Inflammatory macrophage treated with lipopolysaccharide for 4 hours (primary cell): ENCODE measurements around the gene GRID2.
A peak's percentile ranks its signal among the peaks of the same experiment; 100 is the strongest.

ENCODE experiments used
- DNase-seq: peaks from one replicate; pipeline ENCODE4 v3.0.0-alpha.2; 2020

The GRID2 gene

DNA sequence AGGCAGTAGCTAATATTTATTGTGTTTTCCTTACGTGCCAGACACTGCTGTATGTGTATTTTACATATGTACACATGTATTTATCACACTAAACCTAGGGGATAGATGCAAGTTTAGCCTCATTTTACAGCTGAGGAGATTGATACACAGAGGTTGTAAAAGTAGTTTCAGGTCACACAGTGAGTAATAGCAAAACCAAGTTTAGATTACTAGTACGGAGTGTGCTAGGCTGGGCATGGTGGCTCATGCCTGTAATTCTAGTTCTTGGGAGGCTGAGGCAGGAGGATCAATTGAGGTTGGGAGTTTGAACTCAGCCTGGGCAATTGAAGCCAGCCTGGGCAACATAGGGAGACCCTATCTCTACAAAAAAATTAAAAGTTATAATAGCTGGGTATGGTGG is 823.7 kb downstream of the GRID2 start:
- DNase-seq = no peak

DNA sequence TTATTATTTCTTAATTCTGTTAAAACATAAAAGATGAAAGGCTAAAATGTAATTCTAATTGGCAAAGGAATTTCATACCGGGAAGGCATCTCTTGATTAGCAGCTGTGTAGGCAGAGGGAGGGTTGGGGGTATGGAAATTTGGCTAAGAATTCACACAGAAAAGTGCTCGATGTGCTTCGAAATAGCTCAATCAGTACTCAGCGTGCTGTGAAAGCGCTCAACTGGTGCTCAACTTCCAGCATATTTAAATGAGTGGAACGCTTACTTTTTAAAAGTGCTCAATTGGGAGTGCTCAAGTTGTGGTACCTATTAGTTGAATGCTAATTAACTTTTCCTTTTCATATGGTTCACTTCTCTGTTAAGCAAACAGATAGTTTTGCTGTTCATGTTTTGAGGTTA is 828.9 kb downstream of the GRID2 start:
- DNase-seq = no peak

DNA sequence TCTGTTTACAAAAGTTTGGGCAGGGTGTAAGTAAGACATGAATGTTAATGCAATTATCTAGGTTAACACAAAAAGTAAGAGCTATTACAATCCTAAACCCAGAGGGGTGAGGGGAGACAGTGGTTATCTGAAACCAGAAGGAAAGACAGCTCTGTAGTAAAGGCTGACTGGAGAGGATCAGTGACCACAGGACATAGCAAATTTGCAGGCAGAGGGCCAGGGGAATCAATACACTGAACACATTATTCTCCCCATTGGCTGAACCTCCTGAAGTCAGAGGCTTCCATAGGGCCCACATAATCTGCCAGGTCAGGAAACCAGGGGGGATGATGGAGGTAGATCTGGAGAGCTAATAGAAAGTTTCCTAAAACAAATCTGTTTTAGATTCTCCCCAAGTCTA is 835.4 kb downstream of the GRID2 start:
- DNase-seq = no peak

DNA sequence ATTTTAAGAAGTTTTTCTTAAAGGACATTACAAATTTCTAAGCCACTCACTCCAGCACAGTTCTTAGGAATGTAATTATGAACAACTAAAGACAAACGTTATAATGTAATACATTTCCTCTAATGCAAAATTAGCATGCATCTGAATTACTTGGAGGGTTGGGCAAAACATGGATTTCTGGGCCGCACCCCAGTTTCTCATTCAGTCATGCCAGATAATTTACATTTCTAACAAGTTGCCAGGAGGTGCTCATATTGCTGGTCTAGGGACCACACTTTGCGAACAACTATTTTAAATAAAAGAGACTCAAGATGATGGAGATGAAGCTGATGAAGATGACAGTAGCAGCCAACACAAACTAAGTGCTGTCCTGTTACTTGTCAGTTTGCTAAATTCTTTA is 840.1 kb downstream of the GRID2 start:
- no peak for DNase-seq

DNA sequence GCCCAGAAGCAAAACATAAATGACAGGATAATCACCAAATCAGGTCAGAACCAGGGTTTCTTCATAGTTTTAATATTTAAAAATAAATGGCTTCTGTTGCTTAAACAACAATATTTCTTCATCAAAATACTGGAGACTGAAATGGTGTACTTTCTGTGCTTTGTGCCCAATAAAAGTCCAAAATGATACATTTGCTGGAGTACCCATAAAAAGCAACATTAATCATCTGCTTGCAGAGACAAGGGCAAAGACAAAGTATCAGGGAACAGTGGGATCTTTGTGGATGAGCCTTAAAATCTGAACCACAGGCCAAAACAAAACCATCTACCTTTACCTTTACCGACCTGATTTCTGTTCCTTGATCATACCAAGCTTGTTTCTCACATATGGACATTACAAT is 840.9 kb downstream of the GRID2 start:
- DNase-seq = no peak

DNA sequence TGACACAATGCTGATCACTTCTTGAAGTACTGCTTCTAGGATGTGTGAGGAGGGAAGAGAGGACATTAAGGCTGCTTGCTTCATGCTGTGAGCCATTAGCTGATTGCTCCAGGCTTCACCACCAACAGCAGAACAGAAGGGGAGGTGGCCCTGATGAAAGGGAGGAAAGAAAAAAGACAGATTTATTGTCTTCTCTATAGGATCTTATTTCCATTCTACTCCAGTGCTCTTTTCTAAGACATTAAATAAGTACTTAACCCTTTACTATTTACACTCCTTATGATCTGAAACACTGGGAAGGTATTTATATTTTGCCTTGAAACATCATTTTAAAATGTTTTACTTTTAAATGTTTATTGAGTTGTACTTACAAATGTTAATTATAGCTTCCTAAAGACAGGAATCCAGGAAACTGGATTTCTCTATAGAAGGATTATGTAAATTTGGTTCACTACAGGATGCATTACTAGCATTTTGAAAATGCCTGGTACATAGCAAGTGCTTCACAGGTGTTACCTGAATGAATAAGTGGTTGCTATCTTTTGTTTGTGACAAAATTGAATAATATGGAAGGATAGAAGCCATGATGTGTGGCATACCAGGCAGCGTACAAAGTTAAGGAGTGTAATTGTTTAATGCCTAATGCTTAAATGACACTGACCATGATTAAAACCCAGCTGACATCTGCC is 843.9 kb downstream of the GRID2 start:
- no peak for DNase-seq

DNA sequence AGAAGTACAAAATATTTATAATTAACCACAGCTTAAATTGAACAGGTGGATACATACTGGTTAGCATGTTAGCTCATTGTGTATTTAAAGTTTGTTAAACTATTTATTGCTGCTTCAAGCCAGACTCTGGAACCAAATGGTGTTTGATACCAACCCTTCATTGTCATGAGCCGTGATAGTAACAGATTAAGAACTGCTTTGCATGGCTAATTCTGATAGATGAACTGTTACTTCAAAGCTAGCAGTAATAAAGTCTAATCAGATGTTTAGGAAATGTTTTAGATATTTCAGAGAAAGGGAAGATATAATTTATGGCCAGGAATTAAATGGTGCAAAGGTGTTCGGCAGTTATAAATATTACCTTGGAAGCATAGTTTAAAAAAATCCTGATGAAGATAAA is 848.7 kb downstream of the GRID2 start:
- DNase-seq = no peak

DNA sequence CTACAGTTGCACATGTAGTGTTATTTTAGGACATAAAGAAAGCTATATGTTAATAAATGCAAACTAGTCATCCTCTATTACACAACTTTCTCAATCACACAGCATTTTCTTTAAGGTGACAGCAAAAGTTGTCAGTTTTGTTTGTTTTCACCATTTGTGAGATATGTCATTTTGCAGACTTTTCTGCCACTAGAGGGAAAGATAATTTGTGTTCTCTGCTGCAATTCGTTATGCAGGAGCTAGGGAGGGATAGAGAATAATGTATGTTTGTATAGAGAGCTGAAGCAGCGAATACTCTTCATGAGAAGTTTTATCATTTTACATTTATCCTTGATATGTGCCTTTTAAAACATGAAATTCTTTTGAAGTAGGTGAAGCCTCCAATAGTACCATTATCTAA is 854.2 kb downstream of the GRID2 start:
- DNase-seq = no peak

DNA sequence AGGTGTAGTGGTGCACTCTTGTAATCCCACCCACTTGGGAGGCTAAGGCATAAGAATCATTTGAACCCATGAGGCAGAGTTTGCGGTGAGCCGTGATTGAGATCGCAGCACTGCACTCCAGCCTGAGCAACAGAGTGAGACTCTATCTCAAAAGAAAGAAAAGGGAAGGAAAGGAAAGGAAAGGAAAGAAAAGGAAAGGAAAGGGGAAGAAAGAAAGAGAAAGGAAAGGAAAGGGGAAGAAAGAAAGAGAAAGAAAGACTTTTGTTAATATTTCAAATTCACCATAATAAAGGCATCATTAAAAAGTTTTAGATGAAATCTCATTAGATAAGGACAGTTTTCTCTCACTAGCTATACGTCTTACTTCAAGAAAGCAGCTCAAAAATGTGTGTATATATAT is 864.3 kb downstream of the GRID2 start:
- DNase-seq = no peak

DNA sequence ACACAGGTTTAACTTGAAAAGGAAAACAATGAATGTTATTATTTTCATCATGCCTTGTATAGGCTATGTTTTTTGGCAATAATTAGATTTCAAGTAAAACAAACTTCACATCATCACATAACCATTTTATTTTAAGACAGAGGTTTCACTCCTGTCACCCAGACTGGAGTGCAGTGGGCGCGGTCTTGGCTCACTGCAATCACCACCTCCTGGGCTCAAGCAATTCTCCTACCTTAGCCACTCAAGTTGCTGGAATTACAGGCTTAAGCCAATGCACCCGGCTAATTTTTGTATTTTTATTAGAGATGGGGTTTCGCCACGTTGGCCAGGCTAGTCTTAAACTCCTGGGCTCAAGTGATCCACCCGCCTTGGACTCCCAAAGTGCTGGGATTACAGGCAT is 866.2 kb downstream of the GRID2 start:
- no peak for DNase-seq

DNA sequence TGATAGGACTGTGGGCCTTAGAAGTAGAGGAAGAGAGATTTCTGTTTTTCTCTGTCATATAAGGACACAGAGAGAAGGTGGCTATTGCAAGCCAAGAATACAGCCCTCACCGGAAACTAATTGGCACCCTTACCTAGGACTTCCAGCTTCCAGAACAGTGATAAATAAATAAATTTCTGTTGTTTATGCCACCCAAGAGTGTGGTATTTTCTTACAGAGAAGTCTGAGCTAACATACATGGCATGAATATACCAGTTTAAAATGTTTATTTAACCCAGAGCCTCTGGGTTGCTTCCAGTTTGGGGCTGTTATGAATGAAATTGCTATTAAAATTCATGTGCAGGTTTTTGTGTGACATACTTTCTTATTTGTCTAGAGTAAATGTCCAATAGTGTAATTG is 870.8 kb downstream of the GRID2 start:
- no peak for DNase-seq

DNA sequence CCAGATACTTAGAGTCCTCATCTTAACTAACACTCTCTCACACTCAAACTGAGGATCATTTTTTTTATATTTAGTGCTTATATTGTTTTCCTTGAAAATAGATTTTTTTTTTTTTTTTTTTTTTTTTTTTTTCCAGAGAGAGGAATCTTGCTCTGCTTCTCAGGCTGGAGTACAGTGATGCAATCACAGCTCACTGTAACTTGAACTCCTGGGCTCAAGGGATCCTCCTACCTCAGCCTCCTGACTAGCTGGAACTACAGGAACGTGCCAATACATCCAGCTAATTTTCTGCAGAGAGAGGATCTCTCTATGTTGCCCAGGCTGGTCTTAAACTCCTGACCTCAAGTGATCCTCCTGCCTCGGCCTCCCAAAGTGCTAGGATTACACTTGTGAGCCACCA is 874.5 kb downstream of the GRID2 start:
- DNase-seq = no peak

DNA sequence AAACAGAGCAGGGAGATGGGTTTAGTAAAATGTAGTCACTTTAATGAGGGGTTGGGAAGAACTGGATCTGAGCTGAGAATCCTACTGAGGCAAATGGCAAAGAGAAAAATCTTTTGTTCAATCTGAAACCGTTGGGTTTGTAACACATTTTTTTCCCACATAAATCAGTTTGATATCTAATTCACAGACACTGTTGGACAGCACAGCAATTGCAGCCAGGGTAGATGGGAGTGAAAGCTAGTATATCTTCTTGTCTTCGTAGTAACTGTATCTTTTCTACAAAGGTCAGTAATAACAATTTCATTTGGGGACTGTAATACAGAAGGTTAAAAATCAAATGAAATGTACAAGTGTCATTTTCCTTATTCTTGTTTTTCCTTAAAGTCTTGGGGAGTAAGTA is 875.3 kb downstream of the GRID2 start:
- DNase-seq = no peak

DNA sequence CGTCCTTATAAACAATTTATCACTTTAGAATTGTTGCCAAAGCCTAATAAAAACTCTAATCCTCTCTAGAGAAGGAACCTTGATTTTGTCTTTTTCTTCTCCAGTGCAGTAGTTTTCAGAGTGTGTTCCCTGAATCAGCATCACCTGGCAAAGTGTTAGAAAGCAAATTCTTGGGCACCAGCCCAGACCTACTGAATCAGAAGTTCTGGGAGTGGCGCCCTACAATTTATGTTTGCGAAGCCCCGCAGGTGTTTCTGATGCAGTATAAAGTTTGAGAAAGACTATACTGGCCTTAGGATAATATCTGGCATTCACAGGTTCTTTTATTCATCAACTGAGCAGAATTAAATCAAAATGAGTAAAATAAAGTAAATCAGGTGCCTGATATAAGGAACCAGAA is 879.0 kb downstream of the GRID2 start:
- no peak for DNase-seq

DNA sequence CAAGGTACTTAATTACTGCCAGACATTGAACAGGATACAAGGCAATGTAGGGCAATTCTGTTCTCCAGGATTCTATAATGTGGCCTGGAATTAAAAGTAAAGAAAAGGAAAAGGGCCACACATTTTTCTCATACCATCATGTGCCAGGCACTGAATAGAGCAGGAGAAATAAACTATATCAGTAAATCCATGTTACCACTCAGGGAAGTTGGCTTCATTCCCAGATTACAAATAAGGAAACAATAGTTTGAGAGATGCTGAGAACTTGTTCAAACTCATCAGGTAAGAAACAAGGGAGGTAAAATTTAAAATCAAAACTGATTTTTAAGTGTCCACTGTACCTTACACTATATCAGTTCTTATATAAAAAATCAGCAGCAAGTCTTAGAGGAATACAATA is 879.8 kb downstream of the GRID2 start:
- DNase-seq = no peak

DNA sequence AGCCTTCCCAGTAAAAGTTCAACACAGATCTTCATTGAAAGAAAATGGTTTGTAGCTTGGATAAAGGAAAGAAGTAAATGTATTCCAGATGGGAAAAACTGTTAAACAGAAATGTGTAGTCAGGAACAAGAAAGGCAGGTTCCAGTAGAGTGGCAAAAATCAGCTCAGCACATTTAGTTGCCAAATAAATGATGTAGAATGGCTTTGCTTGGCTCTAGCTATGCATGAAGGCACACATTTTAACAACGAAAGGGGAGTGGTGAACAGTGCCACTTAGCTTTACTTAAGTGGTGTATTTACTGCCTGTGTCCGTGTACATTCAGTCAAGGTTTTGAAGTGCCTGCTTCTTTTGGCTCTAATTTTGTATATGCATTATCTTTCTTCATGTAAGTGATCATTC is 880.3 kb downstream of the GRID2 start:
- no peak for DNase-seq

DNA sequence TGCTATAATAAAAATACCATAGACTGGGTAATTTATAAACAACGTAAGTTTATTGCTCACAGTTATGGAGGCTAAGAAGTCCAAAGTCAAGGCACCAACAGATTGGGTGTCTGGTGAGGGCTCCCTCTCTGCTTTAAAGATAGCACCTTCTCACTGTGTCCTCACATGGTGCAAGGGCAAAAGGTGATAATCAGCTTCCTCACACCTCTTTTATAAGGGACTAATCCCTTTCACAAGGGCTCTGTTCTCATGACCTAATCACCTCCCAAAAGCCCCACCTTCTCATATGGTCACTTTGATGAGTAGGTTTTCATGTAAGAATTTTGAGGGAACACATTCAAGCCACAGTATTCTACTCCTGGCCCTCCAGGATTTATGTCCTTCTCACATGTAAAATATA is 883.1 kb downstream of the GRID2 start:
- DNase-seq = no peak

DNA sequence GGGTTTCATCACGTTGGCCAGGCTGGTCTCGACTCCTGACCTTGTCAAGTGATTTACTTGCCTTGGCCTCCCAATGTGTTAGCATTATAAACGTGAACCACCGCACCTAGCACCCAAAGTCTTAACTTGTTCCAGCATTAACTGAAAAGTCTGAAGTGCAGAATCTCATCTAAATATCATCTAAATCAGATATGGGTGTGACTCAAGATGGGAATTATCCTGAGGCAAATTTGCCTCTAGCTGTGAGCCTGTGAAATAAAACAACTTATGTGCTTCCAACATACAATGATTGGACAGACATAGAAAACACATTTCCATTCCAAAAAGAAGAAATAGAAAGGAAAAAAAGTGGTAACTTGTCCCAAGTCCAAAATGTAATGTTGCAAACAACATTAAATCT is 883.7 kb downstream of the GRID2 start:
- no peak for DNase-seq

DNA sequence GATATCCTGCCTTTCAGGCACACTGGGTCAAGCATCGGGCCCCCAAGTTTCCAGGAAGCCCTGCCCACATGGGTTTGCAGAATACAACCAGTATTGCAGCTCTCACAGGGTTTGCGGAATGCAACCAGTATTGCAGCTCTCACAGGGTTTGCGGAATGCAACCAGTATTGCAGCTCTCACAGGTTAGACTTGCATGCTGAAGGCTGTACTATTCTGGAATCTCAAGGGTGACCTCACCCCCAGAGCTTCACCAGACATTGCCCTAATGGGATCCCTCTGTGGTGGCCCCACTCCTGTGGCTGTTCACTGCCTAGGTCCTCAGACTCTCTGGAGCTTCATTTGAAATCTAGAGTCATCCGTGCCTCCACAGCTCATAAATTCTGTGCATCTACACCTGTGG is 884.1 kb downstream of the GRID2 start:
- DNase-seq = no peak

DNA sequence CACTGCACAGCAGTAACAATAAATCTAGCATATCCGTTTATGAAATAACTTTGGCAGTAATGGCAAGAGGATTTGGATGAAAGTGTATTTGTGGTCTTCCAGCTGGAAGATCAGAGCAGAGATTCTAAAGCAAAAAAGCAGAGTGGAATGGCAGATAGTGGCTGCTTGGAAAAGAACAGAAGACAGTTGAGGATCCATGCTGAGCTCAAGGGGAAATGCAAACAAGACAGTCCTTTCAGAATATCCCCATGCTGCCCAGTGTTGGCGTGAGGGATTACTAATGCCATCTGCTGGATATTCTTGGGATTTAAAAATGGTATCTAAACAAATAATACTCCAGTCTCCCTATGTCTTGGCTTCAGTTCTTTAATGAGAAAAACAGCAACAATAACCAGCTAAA is 895.7 kb downstream of the GRID2 start:
- peak; percentile 0 for DNase-seq

DNA sequence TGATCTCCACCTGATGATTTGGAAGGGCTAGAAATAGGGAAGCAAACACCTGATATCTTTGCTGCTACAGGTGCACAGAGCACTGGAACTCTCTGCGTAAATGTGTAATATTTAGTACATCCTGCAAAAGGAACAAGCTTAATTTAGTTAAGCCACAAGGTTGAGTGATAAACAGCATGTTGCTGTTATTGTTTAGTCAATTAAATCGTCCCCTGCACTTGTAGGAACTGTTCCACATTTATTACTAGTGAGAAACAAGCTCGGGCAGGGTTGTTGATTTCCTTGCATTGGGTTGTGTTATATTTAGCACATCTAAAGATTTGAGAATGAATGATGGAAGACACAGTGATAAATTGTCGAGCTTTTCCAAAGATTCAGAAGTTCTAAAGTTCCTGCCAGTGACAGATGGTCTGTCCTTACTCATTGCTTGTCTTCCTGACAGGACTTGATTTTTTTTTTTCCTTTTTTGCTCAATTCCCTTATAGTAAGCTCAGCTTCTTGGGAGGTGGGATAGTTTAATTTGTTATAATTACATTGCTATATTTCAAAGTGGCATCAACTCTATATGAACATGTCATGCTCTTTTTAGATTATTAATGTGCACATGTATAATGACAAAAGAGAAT is 897.8 kb downstream of the GRID2 start:
- no peak for DNase-seq

DNA sequence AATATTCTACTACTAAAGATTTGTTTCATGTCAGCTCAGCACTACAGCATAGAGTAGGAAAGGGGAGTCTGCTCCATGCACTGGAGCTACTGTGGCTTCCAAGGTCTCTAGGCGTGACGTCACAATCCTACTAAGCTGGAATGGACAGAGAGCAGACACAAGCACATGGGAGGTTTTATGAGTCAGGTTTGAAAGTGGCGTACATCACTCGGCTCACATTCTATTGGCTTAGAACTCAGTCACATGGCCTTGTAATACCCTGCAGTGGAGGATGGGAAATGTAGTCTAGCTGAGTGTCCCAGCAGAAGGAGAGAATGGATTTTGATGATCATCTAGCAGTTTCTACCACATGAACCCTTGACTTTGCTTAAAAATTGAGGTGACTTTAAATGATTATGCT is 899.9 kb downstream of the GRID2 start:
- no peak for DNase-seq

DNA sequence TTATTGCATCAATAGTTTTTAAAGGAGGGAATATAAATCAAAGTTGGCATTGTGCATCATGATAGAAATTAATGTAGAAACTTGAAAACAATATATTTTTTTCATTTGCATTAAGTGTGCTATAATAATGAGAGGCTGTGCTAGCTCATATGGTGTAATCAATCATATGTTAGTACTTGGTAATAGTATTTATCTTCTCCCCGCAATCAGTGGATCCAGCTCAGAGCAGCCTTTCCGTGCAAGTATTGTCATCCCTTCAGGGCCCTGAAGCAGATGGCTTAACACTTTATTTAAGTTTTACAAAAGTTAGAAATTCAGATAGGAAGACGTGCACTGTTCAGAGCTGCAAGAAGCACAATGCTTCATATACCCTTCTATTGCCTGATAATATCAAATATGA is 908.5 kb downstream of the GRID2 start:
- DNase-seq = no peak

DNA sequence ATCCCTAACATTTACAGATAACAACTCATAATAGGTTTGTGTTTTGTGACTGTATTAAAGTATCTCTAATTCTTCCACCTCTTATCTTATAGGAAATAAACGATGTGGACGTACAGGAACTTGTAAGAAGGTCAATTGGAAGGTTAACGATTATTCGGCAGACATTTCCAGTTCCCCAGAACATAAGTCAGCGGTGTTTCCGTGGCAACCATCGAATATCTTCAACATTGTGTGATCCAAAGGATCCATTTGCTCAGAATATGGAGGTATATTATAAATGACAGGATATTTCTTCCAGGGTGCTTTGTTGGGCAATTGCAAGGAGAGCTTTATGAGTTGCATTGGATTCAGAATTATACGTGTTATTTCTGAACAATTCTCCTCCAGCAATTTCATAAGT is 912.9 kb downstream of the GRID2 start:
- no peak for DNase-seq

DNA sequence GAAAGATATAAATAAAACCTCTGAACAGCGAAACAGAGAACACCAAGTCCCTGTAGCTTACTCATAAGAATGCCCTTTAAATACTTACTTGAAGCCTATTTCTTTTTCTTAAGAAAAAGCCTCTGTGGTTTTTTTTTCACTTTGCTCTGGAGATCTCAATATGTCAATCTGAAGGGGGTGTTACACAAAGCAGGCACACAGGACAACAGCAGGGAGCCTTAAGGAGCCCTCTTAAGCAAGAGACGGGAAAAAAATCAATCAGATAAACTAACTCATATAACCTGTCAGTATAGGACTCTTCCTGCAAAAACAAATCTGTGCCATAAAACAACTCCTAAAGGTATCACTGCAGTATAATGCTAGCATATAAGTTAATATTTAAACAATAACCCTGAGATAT is 913.7 kb downstream of the GRID2 start:
- DNase-seq = no peak
